Endothelial cell (in vitro differentiated cells): ENCODE measurements around the gene CUEDC1. TPM values are rescaled to one million over a fixed set of nuclear protein-coding genes. Genes with fewer than 3 reads are reported as not detected.
A peak's percentile ranks its signal among the peaks of the same experiment; 100 is the strongest.

Experiments used
- DNase-seq: peaks from one replicate; pipeline ENCODE4 v3.0.0; 2021; ENCODE audit warnings: low spot score
- H3K27ac Mint-ChIP-seq: one replicate; pipeline ENCODE4 v1.8.0; 2021; ENCODE audit warnings: mixed read lengths, inconsistent platforms; ENCODE audit not compliant: unreplicated experiment
- H3K27me3 Mint-ChIP-seq: one replicate; pipeline ENCODE4 v1.8.0; 2021; ENCODE audit warnings: mild to moderate bottlenecking, moderate library complexity, mixed read lengths, inconsistent platforms; ENCODE audit not compliant: unreplicated experiment
- H3K36me3 Mint-ChIP-seq: one replicate; pipeline ENCODE4 v1.8.0; 2021; ENCODE audit warnings: mild to moderate bottlenecking, low read depth, mixed read lengths, inconsistent platforms; ENCODE audit not compliant: unreplicated experiment
- H3K4me1 Mint-ChIP-seq: one replicate; pipeline ENCODE4 v1.8.0; 2021; ENCODE audit warnings: mild to moderate bottlenecking, mixed read lengths, inconsistent platforms; ENCODE audit not compliant: unreplicated experiment
- H3K4me3 Mint-ChIP-seq: one replicate; pipeline ENCODE4 v1.8.0; 2021; ENCODE audit warnings: mild to moderate bottlenecking, mixed read lengths, inconsistent platforms; ENCODE audit not compliant: unreplicated experiment
- H3K9me3 Mint-ChIP-seq: one replicate; pipeline ENCODE4 v1.8.0; 2021; ENCODE audit warnings: mixed read lengths, inconsistent platforms; ENCODE audit not compliant: unreplicated experiment
- CTCF ChIP-seq: fragments of 200-600 bp; sonication (generic); IDR thresholded peaks from one replicate; pipeline ENCODE4 v1.5.0; 2021; ENCODE audit warnings: antibody characterized with exemption; ENCODE audit not compliant: unreplicated experiment
- total RNA-seq: library from RNA; stranded (reverse); fragmentation: NEBNext Ultra II Directional; extraction: Animal tissue kit (Norgen Biotek cat#: 25700); gene quantifications from one replicate; pipeline ENCODE4 v1.2.1, GENCODE V29; 2021; ENCODE audit not compliant: unreplicated experiment

Gene CUEDC1
- total RNA-seq, 1 donor from 2014 or later = 13.3 TPM

DNA sequence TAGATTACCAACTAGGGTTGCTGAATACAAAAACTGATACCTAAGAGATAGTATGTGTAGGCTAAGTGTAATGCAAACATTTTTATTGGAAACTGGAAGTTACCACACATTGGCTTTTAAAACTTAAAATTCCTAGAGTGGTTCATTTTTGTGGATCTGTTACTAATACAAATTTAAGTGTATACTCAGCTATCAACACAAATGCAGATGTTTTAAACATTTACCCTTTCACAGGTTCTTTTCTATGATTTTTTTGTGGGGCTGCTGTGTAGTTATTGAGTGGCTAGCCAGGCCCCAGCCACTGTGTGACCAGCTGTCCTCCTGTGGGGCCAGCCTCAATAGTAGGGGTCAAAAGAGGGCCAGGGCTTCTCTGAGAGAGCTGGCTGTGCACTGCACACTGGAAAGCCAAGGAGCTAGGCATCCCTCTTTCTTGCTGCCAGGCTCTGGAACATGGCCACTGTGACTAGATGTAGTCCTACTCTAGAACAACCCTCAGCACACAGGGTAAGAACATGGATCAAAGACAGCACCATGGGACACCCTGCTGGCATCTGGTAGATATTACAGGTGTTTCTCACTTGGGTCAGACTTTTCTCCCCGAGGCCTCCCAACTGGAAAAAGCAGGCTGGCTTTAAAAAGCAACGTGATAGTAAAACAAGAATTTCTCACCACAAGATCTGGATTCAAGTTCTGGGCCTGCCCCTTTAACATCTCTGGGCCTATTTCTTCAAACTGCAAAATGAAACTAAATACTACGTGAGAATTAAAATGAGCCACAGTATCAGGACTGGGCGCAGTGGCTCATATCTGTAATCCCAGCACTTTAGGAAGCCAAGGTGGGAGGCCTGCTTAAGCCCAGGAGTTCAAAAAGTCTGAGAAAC is 40.1 kb upstream of the CUEDC1 start:
- no peak overlapping the region for H3K27ac Mint-ChIP-seq
- peak overlapping the region; percentile 7 for H3K4me3 Mint-ChIP-seq
- TF ChIP-seq CTCF = peak; percentile 84
- H3K4me1 Mint-ChIP-seq = peaks cover 36% of the 10 kb centered on the region
- no peaks in the 10 kb centered on the region for H3K27me3 Mint-ChIP-seq
- peaks cover 5% of the 10 kb centered on the region for H3K36me3 Mint-ChIP-seq
- no peaks in the 10 kb centered on the region for H3K9me3 Mint-ChIP-seq
- DNase-seq = peak; percentile 54

DNA sequence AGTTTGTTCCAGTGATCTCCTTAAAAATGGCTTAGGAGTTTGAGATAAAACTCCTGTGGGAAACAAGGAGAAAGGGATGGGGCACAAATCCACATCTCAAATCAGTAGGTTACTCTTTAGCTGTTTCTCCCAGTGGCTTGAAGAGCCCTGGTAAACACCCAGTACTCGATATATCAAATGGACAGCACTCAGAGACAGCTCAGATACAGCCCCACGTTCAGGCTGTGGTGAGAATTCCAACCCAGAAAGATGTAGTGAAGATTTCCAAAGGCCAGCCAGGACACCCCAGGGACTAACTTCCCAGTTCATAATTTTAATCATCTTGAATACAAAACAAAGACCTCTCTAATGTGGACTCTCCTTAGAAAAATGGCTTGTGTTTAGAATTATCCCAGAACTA is 39.2 kb upstream of the CUEDC1 start:
- Mint-ChIP-seq H3K4me1 (peaks cover 43% of the 10 kb centered on the region), H3K27me3 (no peaks in the 10 kb centered on the region), H3K4me3 (no peak overlapping the region), H3K36me3 (peaks cover 5% of the 10 kb centered on the region), H3K9me3 (no peaks in the 10 kb centered on the region), H3K27ac (no peak overlapping the region)
- TF ChIP-seq CTCF = no peak
- no peak for DNase-seq

- Mint-ChIP-seq H3K27ac (no peak overlapping the region), H3K4me1 (peaks cover 50% of the 10 kb centered on the region), H3K9me3 (no peaks in the 10 kb centered on the region), H3K27me3 (peaks cover 4% of the 10 kb centered on the region), H3K36me3 (peaks cover 8% of the 10 kb centered on the region), H3K4me3 (no peak overlapping the region)
- no peak for TF ChIP-seq CTCF
- no peak for DNase-seq
Observed at GRCh38 chr17:57993471-57994365, 38.5 kb upstream of the CUEDC1 start.

DNA sequence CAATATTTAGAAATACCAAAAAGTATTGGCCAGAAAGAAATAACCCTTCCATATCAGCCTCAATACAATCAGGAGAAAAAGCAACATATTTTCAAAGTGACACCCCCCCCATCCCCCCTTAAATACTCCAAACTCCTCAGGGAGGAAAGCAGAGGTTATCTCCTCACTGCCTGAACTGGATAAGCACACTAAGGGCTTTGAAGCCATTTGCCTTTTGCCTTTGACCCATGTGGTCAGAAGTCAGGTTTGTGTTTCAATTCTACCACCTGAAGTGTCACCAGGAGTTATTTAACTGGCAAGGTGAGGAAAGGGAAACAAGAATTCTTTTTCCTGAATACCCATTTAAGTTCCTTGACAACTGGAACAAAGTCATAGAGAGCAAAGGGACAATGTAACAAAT is 36.3 kb upstream of the CUEDC1 start:
- DNase-seq = no peak
- H3K4me3 Mint-ChIP-seq = no peak overlapping the region
- H3K4me1 Mint-ChIP-seq = peaks cover 56% of the 10 kb centered on the region
- peaks cover 10% of the 10 kb centered on the region for H3K27me3 Mint-ChIP-seq
- H3K9me3 Mint-ChIP-seq = no peaks in the 10 kb centered on the region
- no peak for TF ChIP-seq CTCF
- no peak overlapping the region for H3K27ac Mint-ChIP-seq
- peaks cover 6% of the 10 kb centered on the region for H3K36me3 Mint-ChIP-seq
